HG03575 (cell line): ENCODE measurements around the gene OSM.

ENCODE experiments used
- ATAC-seq: cut with Tn5 transposase; IDR thresholded peaks from one replicate; pipeline ENCODE4 v1.9.1; 2021; ENCODE audit not compliant: unreplicated experiment, insufficient number of reproducible peaks, low FRiP score; ENCODE audit errors: extremely low read depth

Gene OSM

DNA sequence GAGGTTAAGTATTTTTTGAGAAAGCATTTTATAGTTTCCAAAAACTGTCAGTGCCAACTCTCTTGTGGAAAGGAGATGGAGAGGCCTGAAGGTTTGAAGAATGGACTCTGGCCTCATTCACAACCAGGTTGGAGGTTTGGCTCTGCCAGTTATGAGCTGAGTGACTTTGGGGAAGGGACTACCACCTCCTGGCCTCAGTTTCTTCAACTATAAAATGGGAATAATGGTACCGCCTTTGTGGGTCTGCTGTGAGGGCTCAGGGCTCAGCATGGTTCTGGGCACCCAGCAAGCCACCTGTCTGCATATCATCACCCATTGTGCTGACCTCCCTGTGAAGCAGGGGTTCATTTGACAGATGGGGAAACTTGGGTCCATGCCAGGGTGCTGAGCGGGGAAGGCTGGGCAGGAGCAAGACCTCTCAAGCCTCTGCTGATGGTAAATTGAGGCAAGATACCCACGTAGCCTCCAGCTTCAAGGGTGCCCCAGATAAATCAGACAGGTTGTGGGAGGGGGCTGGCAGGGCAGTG, 16.5 kb downstream of the OSM start:
- ATAC-seq: no peak

DNA sequence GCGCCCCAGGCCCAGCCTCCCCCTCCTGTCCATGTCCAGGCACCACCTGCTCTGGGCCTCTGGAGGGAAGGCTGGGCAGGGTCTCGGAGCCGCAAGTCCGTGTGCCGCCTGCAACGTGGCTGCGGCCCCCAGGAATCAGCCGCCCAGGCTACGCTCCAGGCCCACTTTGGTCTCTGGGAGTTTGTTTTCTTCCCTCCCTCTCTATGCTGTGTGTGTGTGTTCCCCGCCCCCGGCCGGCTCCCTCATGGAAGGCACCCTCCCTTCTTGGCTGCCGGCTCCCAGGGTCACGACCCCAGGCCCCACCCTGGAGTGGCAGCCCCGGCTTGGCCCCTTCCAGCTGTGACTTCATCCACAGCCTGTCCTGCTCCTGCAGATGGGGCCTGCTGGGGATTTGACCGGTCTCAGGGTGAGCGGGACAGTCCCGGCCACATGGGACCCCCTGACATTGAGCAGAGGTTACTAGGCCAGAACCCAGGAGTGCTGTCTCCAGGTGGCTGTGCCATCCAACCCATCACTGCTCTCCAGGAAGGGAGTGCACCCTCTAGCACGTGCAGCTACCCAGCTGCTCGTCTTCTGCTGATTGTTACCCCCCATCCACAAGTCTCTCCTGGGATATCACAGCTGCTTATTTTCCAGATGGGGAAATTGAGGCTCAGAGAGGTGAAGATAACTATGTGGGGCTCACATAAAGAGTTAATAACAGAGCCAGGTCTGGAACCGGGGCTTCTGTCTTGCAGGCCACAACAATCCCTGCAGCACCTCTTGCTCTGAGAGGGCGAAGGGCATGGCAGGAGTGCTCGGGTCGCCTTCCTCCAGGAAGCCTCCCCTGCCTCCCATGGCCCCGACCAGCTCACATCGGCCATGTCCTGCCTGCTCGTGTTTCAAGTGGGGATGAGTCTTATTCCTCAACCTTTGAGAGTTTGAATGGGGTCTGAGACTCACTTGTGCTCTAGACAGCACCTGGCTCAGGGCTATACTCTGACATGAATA, 17.3 kb downstream of the OSM start:
- no peak for ATAC-seq

DNA sequence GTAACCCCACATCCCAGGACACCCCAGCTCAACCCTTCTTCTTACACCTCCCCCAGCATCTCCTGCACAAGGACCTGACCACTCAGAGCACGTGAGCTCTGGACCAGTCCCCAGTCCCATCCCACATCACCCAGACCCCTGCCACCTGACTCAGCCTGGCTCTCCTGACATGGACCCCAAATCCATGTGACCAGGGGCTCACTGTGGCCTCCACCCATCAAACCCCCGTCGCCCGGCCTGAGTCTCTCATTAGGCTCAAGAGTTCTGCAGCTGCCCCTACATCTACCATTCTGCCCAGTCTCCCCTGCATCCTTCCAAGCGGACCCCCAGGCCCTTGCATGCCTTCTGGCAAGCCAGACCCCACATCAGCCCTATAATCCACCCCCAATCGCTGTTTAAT, 18.2 kb downstream of the OSM start:
- no peak for ATAC-seq

DNA sequence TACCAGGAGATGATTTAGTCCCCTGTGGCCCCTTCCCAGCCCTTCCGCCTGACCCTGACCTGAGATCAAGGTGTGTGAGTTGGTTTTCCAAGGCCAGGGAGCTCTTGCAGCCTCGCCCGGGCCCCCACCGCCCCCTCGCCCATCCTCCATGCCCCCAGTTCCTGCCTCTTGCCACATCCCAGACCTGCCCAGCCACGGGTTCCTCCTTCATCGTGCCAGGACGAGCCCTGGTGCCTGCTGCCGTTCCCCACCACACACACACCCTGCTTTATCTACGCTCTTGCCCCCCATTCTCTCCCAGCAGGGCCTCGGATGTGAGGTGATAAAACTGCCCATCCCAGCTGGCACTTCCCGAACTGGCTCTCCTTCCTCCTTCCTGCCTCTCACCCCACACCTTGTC, 18.7 kb downstream of the OSM start:
- no peak for ATAC-seq

DNA sequence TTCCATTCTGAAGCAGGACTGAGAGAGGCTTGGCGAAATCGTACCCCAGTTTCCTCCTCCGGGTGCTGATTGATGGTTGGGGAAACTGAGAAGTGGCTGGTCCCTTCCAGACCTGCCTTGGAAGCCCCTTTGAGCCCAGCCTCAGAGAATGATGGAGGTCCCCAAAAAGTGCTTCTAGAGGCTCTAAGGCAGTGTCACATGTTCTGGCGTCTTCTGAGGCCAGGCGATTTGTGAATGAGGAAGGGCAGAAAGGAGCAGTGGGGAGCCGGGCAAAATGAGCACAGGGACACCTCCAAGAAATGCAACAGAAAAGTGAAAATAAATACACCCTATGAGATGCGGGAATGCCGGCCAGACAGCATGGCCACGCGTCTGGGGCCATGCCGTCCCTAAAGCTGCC, 19.1 kb downstream of the OSM start:
- no peak for ATAC-seq

DNA sequence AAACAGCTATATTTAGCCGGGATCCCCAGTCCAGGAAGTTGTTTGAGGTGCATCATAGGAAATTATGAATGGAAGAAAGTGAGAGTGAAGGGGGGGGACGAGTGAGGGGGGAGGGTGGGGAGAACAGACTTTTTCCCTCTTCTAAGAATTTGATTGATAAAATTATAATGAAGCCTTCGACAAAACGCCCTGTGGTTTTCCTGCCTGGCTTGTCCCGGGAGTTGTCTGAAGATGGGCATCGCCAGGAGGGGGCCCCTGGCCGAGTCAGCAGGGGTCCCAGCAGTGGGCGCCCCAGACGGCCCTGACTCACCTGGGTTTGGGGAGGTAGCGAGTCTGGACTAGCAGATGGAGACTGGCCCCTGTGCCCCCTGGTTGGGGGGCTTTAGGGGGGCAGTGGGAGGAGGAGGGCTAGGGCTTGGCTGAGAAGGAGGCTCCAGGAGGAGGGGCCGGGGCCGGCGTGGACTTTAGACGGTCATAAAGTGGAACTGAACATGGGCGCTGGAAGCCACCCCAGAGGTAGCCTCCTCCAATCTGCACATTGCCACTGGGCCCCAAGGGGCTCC, 19.8 kb downstream of the OSM start:
- ATAC-seq: no peak

DNA sequence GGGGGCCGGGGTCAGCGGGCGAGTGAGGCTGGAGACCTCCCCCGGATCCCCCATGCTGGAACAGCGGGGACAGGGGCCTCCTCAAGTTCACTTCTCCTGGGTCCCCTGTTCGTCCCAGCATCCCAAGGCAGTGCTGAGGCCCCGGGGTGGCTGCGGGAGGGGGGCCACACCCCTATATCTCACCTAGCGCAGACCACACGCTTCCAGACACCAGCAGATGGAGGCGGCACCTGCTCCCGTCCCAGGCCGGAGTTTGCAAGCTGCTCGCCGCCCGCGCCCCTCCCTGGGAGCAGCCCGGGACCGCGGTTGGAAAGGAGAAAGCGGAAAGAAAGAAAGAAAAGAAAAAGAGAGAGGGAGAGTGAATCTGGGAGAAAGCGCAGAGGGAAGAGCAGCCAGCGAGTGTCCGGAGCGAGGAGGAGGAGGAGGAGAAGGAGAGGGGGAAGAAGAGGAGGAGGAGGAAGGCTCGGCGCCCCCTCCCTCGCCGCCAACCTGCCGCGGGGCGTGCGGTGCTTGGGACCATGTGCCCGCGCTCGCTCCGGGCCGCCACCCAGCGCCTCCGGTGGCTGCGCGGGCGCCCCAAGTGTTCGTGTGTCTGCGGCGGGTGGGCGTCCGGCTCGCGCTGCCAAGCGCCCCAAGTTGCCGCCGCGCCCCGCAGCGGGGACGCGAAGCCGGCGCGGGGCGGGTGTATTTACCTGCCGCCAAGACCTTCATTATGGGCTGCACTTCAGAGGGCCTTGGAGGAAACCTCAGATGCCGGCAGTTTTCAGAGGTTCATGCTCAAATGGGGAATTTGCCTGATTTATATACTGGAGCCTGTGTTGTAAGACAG, 20.5 kb downstream of the OSM start, which contains the start of gene LIF:
Gene LIF, minus strand, starts transcription at position 775 of the 829 bp plus-strand sequence. Its CDS starts 64 bp downstream, at position 711.
- no peak for ATAC-seq

DNA sequence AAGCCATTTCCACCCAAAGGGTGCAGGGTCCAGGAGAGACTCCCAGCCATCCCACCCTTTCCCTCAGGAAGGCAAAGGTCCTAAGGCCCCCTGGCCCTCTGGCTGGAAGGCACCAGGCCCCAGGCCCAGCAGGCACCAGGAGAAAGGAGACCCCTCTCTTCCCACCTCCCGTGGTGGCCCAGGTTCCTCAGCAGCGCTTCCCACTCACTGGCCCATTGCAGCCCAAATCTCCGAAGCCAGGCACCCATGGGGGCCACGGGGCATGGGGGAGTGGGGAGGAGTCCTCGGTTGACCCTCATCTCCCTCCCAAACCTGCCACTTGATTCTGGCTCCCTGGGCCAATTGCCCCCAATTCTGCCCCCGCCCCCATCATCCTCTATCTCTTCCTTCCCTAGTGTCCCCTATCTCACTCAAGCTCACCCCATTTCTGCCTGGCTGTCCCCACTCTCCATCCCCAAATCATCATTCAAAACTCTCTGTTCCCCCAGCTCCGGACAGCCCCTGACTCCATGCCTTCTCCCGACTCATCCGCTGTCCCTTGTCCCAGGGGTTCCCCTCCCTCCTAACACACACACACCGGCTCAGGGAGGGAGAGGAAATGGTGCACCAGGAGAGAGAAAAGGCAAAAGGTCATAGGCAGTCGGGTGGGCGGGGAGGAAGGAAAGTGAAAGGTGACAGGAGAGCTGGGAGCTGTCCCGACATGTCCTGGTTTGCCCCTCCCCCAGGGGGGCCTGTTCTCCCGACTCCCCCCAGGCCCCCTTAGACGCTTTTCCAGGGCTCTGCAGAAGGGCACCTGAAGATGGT, 21.3 kb downstream of the OSM start:
- no peak for ATAC-seq

DNA sequence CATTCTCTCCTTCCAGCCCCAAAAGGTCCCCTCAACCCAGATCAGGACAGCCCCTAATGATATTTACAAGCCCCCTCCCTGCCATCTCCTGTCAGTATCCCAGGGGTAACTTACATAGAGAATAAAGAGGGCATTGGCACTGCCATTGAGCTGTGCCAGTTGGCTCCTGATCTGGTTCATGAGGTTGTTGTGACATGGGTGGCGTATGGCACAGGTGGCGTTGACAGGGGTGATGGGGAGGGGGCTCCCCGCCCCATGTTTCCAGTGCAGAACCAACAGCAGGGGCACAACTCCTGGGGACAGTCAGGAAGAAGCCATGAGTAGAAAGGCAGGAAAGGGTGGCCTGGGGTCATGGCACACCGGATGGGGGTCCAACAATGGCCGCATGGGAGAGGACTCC, 22.0 kb downstream of the OSM start:
- no peak for ATAC-seq

DNA sequence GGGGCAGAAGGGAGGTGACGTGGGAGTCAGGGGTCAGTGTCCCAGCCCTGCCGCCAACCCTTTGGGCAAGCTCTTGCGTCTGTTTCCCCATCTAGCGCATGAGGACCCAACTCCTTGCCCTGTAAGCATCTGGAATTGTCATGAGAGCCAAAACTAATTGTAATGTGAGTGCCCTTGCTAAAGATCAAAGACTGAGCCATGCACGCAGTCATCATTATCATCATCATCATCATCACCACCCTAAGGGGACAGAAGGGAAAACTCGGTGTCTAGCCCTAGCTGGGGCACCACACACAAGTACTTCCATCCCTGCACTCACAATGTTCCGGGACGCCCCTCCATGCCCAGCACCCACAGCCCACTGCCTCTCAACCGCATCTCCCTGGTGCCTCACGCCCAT, 22.6 kb downstream of the OSM start:
- ATAC-seq: no peak

DNA sequence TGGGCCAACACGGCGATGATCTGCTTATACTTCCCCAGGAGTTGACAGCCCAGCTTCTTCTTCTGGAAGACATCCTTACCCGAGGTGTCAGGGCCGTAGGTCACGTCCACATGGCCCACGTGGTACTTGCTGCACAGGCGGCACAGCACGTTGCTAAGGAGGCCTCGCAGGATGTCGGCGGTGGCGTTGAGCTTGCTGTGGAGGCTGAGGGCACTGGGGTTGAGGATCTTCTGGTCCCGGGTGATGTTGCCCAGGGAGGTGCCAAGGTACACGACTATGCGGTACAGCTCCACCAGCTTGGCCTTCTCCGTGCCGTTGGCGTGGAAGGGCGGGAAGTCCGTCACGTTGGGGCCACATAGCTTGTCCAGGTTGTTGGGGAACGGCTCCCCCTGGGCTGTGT, 23.0 kb downstream of the OSM start:
- ATAC-seq: no peak

DNA sequence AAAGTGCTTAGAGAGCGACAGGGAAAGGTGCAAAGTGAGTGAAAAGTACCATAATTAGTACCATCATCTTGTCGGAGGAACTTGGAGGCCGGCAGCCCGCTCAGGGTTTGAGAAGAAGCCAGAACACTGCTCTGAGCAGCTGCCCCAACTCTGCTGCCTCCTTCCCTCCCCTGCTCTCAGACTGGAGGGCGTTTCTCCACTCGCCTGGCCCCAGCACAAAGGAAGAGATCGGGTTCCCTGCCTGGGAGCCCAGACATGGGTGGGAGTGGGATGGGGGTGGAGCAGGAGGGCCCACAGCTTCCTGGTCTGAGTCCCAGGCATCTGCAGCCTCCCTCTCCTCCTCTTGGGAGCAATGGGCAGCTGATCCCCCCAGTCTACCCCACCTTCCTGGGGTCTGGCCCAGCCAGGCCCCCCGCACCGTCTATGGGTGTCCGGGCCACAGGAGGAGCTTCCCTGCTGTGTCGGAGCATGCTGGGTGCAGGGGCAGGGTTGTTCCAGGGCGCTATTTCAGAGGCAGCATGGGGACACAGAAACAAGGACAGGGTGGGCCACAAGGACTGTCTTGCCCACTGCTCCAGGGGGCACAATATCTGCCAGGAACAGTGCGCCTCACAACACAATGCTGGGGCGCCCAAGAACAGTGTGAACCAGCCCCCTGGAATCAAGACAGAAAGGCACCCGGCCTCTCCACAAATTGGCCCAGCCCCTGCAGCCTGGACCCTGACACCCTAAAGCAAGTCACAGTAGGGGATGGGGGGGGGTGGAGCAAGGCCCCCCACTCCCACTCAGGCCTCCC, 24.9 kb downstream of the OSM start:
- no peak for ATAC-seq

DNA sequence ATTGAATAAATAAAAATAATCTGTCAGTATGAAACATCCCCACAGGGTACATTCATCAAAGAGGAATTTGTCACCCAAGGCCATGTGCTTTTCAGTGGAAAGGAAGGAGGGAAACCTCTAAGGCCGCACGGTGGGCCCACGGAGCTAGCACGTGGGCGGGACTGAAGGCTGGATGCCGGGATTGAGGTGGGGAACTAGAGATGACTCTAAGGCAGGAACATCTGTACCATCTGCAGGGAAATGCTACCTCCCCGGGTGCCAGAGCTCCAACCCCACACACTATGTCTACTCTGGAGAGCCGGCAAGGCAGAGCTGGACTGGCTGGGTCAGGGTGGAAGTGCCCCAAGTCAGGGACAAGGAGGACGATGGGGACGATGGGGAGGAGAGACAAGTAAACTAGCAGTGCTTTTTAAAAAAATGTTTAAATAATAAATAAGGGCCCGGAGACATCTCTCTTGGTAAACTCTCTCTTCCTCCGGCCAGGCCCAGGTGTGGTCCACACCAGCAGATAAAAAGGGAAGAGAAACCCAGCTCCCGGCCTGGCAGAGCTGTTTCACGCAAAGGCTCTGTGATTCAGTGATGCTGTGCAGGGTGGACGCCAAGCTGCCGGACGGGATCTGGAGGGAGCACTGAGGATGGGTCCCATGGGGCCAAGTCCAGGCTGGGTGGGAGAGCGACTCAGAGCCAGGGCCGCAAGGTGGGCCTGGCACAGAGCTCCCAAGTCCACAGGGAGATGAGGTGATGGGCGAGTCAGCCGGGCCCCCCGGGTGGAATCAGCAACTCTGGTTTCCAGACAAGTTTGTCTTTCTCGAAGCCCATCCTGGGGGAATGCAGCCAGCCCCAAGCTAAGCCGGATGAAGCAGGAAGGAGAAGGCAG, 25.9 kb downstream of the OSM start:
- no peak for ATAC-seq

DNA sequence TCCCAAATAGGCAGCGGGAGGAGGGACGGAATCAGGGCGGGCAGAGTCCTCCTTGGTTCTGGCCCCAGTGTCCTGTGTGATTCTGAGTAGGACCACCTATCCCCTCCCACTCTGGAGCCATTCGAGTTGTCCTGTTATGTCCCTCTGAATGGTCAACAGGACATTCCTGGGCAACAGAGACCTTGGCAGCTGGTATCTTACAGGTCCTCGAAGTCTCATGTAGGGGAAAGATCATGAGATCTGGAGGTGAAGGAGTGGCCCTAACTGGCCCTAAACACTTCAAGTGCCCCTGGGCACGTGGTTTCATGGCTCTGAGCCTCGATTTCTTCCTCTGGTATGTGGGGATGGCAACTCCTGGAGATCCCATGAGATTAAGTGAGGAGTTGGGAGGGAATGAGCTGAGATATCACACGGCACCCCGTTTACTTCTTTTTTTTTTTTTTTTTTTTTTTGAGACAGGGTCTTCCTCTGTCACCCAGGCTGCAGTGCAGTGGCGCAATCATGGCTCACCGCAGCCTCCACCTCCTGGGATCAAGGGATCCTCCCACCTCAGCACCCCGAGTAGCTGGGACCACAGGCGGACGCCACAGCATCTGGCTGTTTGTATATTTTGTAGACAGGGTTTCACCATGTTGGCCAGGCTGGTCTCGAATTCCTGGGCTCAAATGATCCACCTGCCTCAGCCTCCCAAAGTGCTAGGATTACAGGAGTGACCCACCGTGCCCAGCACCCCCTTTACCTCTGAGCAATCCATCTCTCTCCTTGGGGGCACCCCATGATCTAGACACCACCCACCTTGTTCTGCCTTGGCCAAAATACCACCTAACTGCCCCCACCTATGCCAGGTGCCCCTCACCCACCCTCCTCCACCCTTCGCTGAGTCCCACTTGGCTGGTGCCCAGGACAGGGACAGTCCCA, 26.9 kb downstream of the OSM start:
- no peak for ATAC-seq

DNA sequence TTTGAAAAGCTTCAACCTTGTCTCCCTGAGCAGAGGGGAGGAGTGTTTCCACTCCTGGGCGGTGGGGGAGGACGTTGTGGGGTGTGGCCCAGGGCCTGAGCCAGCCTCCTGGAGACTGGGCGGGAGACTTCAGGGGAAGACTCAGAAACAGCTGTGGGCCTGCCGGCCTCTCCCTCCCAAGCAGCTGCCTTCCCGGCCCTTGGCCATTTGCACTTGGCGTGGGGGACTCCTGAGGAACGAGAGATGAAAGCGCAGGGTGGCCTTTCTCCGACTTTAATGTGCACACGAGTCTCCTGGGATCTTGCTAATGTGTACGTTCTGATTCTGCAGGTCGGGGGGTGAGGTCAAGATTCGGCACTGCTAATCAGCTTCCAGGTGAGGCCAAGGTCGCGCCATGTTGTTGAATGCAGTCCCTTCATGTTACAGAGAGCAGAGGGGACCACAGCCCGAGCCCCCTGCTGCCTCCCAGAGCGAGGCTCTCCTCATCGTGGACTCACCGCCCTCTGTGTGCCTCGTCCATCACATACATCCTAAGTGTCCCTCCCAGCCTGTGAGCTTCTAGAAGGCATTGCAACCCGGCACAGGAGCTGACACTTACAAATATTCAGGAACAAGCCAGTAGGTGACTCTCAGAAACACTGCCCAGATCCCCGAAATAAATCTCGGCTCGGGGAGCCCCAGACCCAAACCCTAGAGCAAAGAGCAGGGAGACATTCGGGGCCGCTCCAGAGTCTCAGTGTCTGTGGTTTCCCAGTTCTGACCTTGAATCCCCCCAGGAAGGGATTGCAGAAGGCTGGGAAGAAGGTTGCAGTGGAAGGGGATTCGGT, 27.8 kb downstream of the OSM start:
- no peak for ATAC-seq
